Motor neuron (in vitro differentiated cells): ENCODE measurements around the gene AHNAK. TPM values are rescaled to one million over a fixed set of nuclear protein-coding genes. Genes with fewer than 3 reads are reported as not detected.

Experiments used
- ATAC-seq, 8 experiments: fragments of 200-7000 bp; cut with Tn5 transposase; replicated peaks in 6 of 8; 2 replicates each; pipeline ENCODE4 v1.8.0; 2021; ENCODE audit warnings: mild to moderate bottlenecking in 8 of 8, moderate library complexity in 8 of 8
- H3K27ac ChIP-seq, 2 donors: fragments of 250-450 bp; sonication (Bioruptor Pico); 2 replicates each; pipeline ENCODE4 v1.9.0; 2021; ENCODE audit warnings: antibody characterized with exemption in 2 of 2, mild to moderate bottlenecking in 2 of 2, moderate library complexity in 1 of 2
- H3K4me1 ChIP-seq, 2 donors: fragments of 250-450 bp; sonication (Bioruptor Pico); replicated peaks in 1 of 2; 2 replicates each; pipeline ENCODE4 v1.6.1; 2021; ENCODE audit warnings: antibody characterized with exemption in 2 of 2, mild to moderate bottlenecking in 2 of 2, moderate library complexity in 1 of 2
- H3K4me3 ChIP-seq, 5 donors: fragments of 250-450 bp; sonication (Bioruptor Pico); 2 replicates each; pipeline ENCODE4 v1.9.0; 2021; ENCODE audit warnings: antibody characterized with exemption in 5 of 5, mild to moderate bottlenecking in 5 of 5, moderate library complexity in 4 of 5
- WGBS, 10 experiments: fragments of 450-650 bp; shearing (Covaris generic); methylation state at CpG; one replicate each; pipeline ENCODE4 v1.0.0; 2022; 5-methylcytosine and 5-hydroxymethylcytosine counted together
- in situ Hi-C, 9 experiments: fragments of 400-800 bp; cut with MboI; loops; one replicate each; pipeline ENCODE4 v1.15.0; 2021; ENCODE audit warnings: low sequenced_read_pairs in 9 of 9, low pct_unique_long_range_greater_than_20kb in 2 of 9; ENCODE audit not compliant: unreplicated experiment in 9 of 9
- total RNA-seq, 8 experiments: library from RNA; unstranded; fragments of 300-600 nt; gene quantifications; 2 replicates each; pipeline versions ENCODE4 v1.2.3 to v1.2.4, GENCODE V29; 2022

Gene AHNAK
- total RNA-seq, 8 experiments from 2014 or later = 1.2 to 93.7 (median 13.5) TPM

GRCh38 chr11:62546929-62547625, 471 bp upstream of the AHNAK start:
- in situ Hi-C loops = loop anchor here in 1 of 9 experiments (25.0 kb wide), 1 partner anchor 110 kb away; no protein-coding TSS in a partner anchor

GRCh38 chr11:62545437-62546243, 966 bp downstream of the AHNAK start:
- Histone ChIP-seq H3K27ac (no peak overlapping the region), H3K4me1 (peaks cover 13 to 35% of the 10 kb centered on the region in 2 donors), H3K4me3 (peak overlapping the region; percentile 19 to 57 (median 40))
- ATAC-seq = peak; percentile 17 to 65 (median 62)
- in situ Hi-C loops = loop anchor here in 1 of 9 experiments (25.0 kb wide), 1 partner anchor 108 kb away; no protein-coding TSS in a partner anchor
- 0% methylated on average over 3 of the region's 59 CpGs; no CpG with 5 or more reads in 9 of the 10 experiments for WGBS, 10 experiments

More at GRCh38 chr11:62546929-62547625, 471 bp upstream of the AHNAK start:
- 0 to 12% (median 4%) methylated on average over 1 to 9 of the region's 40 CpGs; no CpG with 5 or more reads in 6 of the 10 experiments for WGBS, 10 experiments
- H3K4me1 ChIP-seq = peaks cover 13 to 42% of the 10 kb centered on the region in 2 donors
- H3K4me3 ChIP-seq = peak overlapping the region in 3 of 5 donors; percentile 40 to 57 (median 41)
- peak in 6 of 8 experiments; percentile 2 to 14 (median 6) for ATAC-seq
- no peak overlapping the region for H3K27ac ChIP-seq

GRCh38 chr11:62544581-62545436, 1.8 kb downstream of the AHNAK start:
- Histone ChIP-seq H3K4me1 (peaks cover 13 to 35% of the 10 kb centered on the region in 2 donors), H3K27ac (no peak overlapping the region), H3K4me3 (peak overlapping the region; percentile 1 to 57 (median 40))
- 0 to 33% (median 9%) methylated on average over 1 to 16 of the region's 32 CpGs; no CpG with 5 or more reads in 6 of the 10 experiments for WGBS, 10 experiments
- in situ Hi-C loops = loop anchor here in 1 of 9 experiments (25.0 kb wide), 1 partner anchor 108 kb away; no protein-coding TSS in a partner anchor
- ATAC-seq = peak; percentile 7 to 34 (median 20)

GRCh38 chr11:62543680-62544444, 2.7 kb downstream of the AHNAK start:
- no peak overlapping the region for H3K27ac ChIP-seq
- WGBS, 10 experiments = 0 to 56% (median 18%) methylated on average over 1 to 7 of the region's 22 CpGs; no CpG with 5 or more reads in 5 of the 10 experiments
- H3K4me1 ChIP-seq = peaks cover 22 to 44% of the 10 kb centered on the region in 2 donors
- ATAC-seq = no peak
- in situ Hi-C loops = loop anchor here in 1 of 9 experiments (25.0 kb wide), 1 partner anchor 107 kb away; no protein-coding TSS in a partner anchor
- no peak overlapping the region for H3K4me3 ChIP-seq

GRCh38 chr11:62542750-62543567, 3.6 kb downstream of the AHNAK start:
- peak; percentile 13 to 57 (median 42) for ATAC-seq
- Histone ChIP-seq H3K4me3 (no peak overlapping the region), H3K27ac (no peak overlapping the region), H3K4me1 (peaks cover 31 to 51% of the 10 kb centered on the region in 2 donors)
- in situ Hi-C loops = loop anchor here in 1 of 9 experiments (25.0 kb wide), 1 partner anchor 106 kb away; no protein-coding TSS in a partner anchor
- 0 to 80% (median 23%) methylated on average over 1 to 5 of the region's 30 CpGs; no CpG with 5 or more reads in 6 of the 10 experiments for WGBS, 10 experiments

- Histone ChIP-seq H3K27ac (no peak overlapping the region), H3K4me3 (no peak overlapping the region), H3K4me1 (peaks cover 27 to 44% of the 10 kb centered on the region in 2 donors)
- WGBS, 10 experiments = 82% methylated on average over 2 of the region's 6 CpGs; no CpG with 5 or more reads in 9 of the 10 experiments
- ATAC-seq = peak in 3 of 8 experiments; percentile 0 to 1 (median 0)
- in situ Hi-C loops = loop anchor here in 1 of 9 experiments (25.0 kb wide), 1 partner anchor 105 kb away; no protein-coding TSS in a partner anchor
These were observed 4.4 kb downstream of the AHNAK start for GRCh38 chr11:62542111-62542745.

GRCh38 chr11:62540804-62541701, 5.6 kb downstream of the AHNAK start:
- H3K4me1 ChIP-seq = peaks cover 24 to 41% of the 10 kb centered on the region in 2 donors
- no peak overlapping the region for H3K4me3 ChIP-seq
- in situ Hi-C loops = loop anchor here in 1 of 9 experiments (25.0 kb wide), 1 partner anchor 104 kb away; no protein-coding TSS in a partner anchor
- 10 to 100% (median 72%) methylated on average over 1 to 4 of the region's 16 CpGs; no CpG with 5 or more reads in 4 of the 10 experiments for WGBS, 10 experiments
- H3K27ac ChIP-seq = no peak overlapping the region
- no peak for ATAC-seq

- H3K4me3 ChIP-seq = no peak overlapping the region
- peak; percentile 5 to 73 (median 38) for ATAC-seq
- in situ Hi-C loops = loop anchor here in 1 of 9 experiments (25.0 kb wide), 1 partner anchor 102 kb away; no protein-coding TSS in a partner anchor
- H3K27ac ChIP-seq = peak overlapping the region in 1 of 2 donors; percentile 76
- 0 to 94% (median 83%) methylated on average over 1 to 5 of the region's 13 CpGs; no CpG with 5 or more reads in 4 of the 10 experiments for whole genome bisulfite sequencing, 10 experiments
- H3K4me1 ChIP-seq = peaks cover 17 to 33% of the 10 kb centered on the region in 2 donors
These were observed 7.2 kb downstream of the AHNAK start for GRCh38 chr11:62539238-62539925.
